Loucy (cell line): ENCODE results near the gene CAPSL.

ENCODE experiments used
- CTCF ChIP-seq: fragments of 200-600 bp; sonication (generic); conservative IDR thresholded peaks from 2 replicates; pipeline ENCODE4 v1.5.1; 2014; ENCODE audit warnings: mild to moderate bottlenecking, antibody characterized with exemption, low read length
- EZH2phosphoT487 ChIP-seq: fragments of 200-600 bp; IDR thresholded peaks from 2 replicates; pipeline ENCODE4 v1.6.1; 2018; ENCODE audit warnings: antibody characterized with exemption, mild to moderate bottlenecking, moderate library complexity, borderline replicate concordance

- TF ChIP-seq CTCF (no peak), EZH2phosphoT487 (no peak)
Observed at GRCh38 chr5:35881758-35882157, 56.7 kb downstream of the CAPSL start.
